Muscle of leg (tissue), 9 donors: Measurements from ENCODE around the gene CEBPG. TPM values are rescaled to one million over a fixed set of nuclear protein-coding genes. Genes with fewer than 3 reads are reported as not detected.

Experiments
- polyA plus RNA-seq, 8 donors: library from polyadenylated mRNA; unstranded; fragments of 120-200 nt; gene quantifications; one replicate each; pipeline versions ENCODE4 v1.2.1 to v1.2.3, GENCODE V29; 2013; ENCODE audit warnings: inconsistent platforms in 1 of 8, low replicate concordance in 1 of 8; ENCODE audit not compliant: insufficient read length in 8 of 8, insufficient read depth in 1 of 8
- total RNA-seq: library from RNA; stranded (reverse); fragments of 120-200 nt; gene quantifications from one replicate; pipeline ENCODE4 v1.2.4, GENCODE V29; 2013

The CEBPG gene
- total and polyA plus RNA-seq, 9 donors = 15.4 to 23.3 (median 18.1) TPM

Other genes with a start within 250 kb of the CEBPG start
- gene WDR88, start 241.6 kb upstream of the CEBPG start, total RNA-seq = 0.09 TPM
- gene WDR88, start 241.6 kb upstream of the CEBPG start, polyA plus RNA-seq = 1 to 10 TPM in 1 of 8 donors, under 1 TPM in 7; 0.44 to 1.3 (median 0.50) TPM
- 20.8 TPM for gene LRP3, start 179.4 kb upstream of the CEBPG start, total RNA-seq
- 10 to 100 TPM; 18.0 to 31.1 (median 23.3) TPM for gene LRP3, start 179.4 kb upstream of the CEBPG start, polyA plus RNA-seq
- 4.7 TPM for gene SLC7A10, start 147.9 kb upstream of the CEBPG start, total RNA-seq
- 10 to 100 TPM in 4 of 8 donors, 1 to 10 TPM in 4; 4.9 to 12.2 (median 9.9) TPM for gene SLC7A10, start 147.9 kb upstream of the CEBPG start, polyA plus RNA-seq
- gene CEBPA, start 71.2 kb upstream of the CEBPG start, total RNA-seq = 7.4 TPM
- gene CEBPA, start 71.2 kb upstream of the CEBPG start, polyA plus RNA-seq = 10 to 100 TPM in 1 of 8 donors, 1 to 10 TPM in 7; 3.9 to 11.3 (median 5.3) TPM
- gene PEPD, start 148.1 kb downstream of the CEBPG start, total RNA-seq = 20.3 TPM
- gene PEPD, start 148.1 kb downstream of the CEBPG start, polyA plus RNA-seq = 10 to 100 TPM; 41.3 to 55.4 (median 46.4) TPM
- gene CHST8, start 248.2 kb downstream of the CEBPG start, total RNA-seq = 0.22 TPM
- 1 to 10 TPM in 1 of 8 donors, under 1 TPM in 7; 0.09 to 1.4 (median 0.36) TPM for gene CHST8, start 248.2 kb downstream of the CEBPG start, polyA plus RNA-seq